IMR-90 (cell line): ENCODE measurements around the gene SP2. TPM values are rescaled to one million over a fixed set of nuclear protein-coding genes. Genes with fewer than 3 reads are reported as not detected.

Source experiments
- ATAC-seq: fragments of 200-7000 bp; cut with Tn5 transposase; 2 replicates; pipeline ENCODE4 v1.9.1; 2020; ENCODE audit warnings: low read depth, mild to moderate bottlenecking, moderate library complexity
- BruUV-seq: library from RNA; stranded (reverse); fragments of 400-500 nt; replicated peaks from 2 replicates; lab custom pipeline; 2021; lab: Mats Ljungman, UMichigan
- CTCF ChIA-PET: fragments of 300-600 bp; formaldehyde crosslinking; extraction: SDS; loops from one replicate; lab custom pipeline; 2021; ENCODE audit warnings: antibody characterized with exemption; lab: Yijun Ruan, JAX
- POLR2A ChIA-PET: fragments of 300-600 bp; sonication (Branson Sonifier 250); formaldehyde crosslinking; loops from one replicate; lab custom pipeline; 2022; ENCODE audit warnings: antibody characterized with exemption; ENCODE audit not compliant: unreplicated experiment; lab: Charles Lee
- DNase-seq: peaks from one replicate; pipeline ENCODE4 v3.0.0; 2013
- H2AFZ ChIP-seq: replicated peaks from 2 replicates; pipeline ENCODE3; 2013; ENCODE audit warnings: low read length, mild to moderate bottlenecking; ENCODE audit not compliant: poor library complexity
- H2AK5ac ChIP-seq: 2 replicates; pipeline ENCODE4 v1.6.1; 2013; ENCODE audit warnings: low read depth, low read length, inconsistent platforms
- H2AK9ac ChIP-seq: replicated peaks from 2 replicates; pipeline ENCODE3; 2013; ENCODE audit warnings: mild to moderate bottlenecking, low read depth, low read length, moderate library complexity; ENCODE audit not compliant: poor library complexity
- H2BK120ac ChIP-seq: 2 replicates; pipeline ENCODE4 v1.6.1; 2013; ENCODE audit warnings: low read depth, low read length, inconsistent platforms
- H2BK15ac ChIP-seq: 3 replicates; pipeline ENCODE4 v1.6.1; 2013; ENCODE audit warnings: low read depth, low read length, inconsistent platforms
- H2BK20ac ChIP-seq: 2 replicates; pipeline ENCODE4 v1.6.1; 2013; ENCODE audit warnings: low read depth, mild to moderate bottlenecking, inconsistent platforms, low read length, moderate library complexity
- H2BK5ac ChIP-seq: 2 replicates; pipeline ENCODE4 v1.6.1; 2013; ENCODE audit warnings: mild to moderate bottlenecking, low read depth, low read length, inconsistent platforms; ENCODE audit not compliant: poor library complexity, severe bottlenecking
- H3K14ac ChIP-seq: replicated peaks from 2 replicates; pipeline ENCODE4 v1.6.1; 2013; ENCODE audit warnings: low read depth, low read length, inconsistent platforms
- H3K18ac ChIP-seq: 2 replicates; pipeline ENCODE4 v1.6.1; 2013; ENCODE audit warnings: low read depth, low read length, control low read depth
- H3K23ac ChIP-seq: 2 replicates; pipeline ENCODE4 v1.6.1; 2013; ENCODE audit warnings: low read depth, low read length, inconsistent platforms
- H3K27ac ChIP-seq: 2 replicates; pipeline ENCODE4 v1.5.1; 2013; ENCODE audit warnings: mild to moderate bottlenecking, control low read depth, low read length; ENCODE audit not compliant: insufficient read depth
- H3K27me3 ChIP-seq: 2 replicates; pipeline ENCODE4 v1.6.1; 2013; ENCODE audit warnings: low read length; ENCODE audit not compliant: control insufficient read depth, insufficient read depth
- H3K36me3 ChIP-seq: 2 replicates; pipeline ENCODE4 v1.6.1; 2013; ENCODE audit warnings: low read length, mixed read lengths; ENCODE audit not compliant: control insufficient read depth, insufficient read depth
- H3K4ac ChIP-seq: 2 replicates; pipeline ENCODE4 v1.6.1; 2013; ENCODE audit warnings: low read depth, low read length, inconsistent platforms
- H3K4me1 ChIP-seq: 2 replicates; pipeline ENCODE4 v1.6.1; 2013; ENCODE audit warnings: low read length, mixed read lengths; ENCODE audit not compliant: control insufficient read depth, insufficient read depth
- H3K4me2 ChIP-seq: 2 replicates; pipeline ENCODE4 v1.6.1; 2013; ENCODE audit warnings: low read depth, mild to moderate bottlenecking, control low read depth, low read length, moderate library complexity
- H3K4me3 ChIP-seq: 2 replicates; pipeline ENCODE4 v1.5.1; 2013; ENCODE audit warnings: low read depth, mild to moderate bottlenecking, control low read depth, low read length, moderate library complexity; ENCODE audit not compliant: insufficient read depth
- H3K56ac ChIP-seq: 2 replicates; pipeline ENCODE4 v1.6.1; 2013; ENCODE audit warnings: low read length, inconsistent platforms; ENCODE audit not compliant: insufficient read depth; ENCODE audit errors: extremely low read depth
- H3K79me1 ChIP-seq, 2 experiments: 2 replicates each; pipeline ENCODE4 v1.6.1; 2013; ENCODE audit warnings: low read length in 2 of 2, inconsistent platforms in 1 of 2, low read depth in 1 of 2
- H3K9ac ChIP-seq: 2 replicates; pipeline ENCODE4 v1.6.1; 2013; ENCODE audit warnings: low read depth, low read length, control low read depth
- H3K9me1 ChIP-seq: 2 replicates; pipeline ENCODE4 v1.6.1; 2013; ENCODE audit warnings: low read length, inconsistent platforms; ENCODE audit not compliant: insufficient read depth
- H3K9me3 ChIP-seq: 2 replicates; pipeline ENCODE4 v1.6.1; 2013; ENCODE audit warnings: low read length; ENCODE audit not compliant: control insufficient read depth, insufficient read depth
- H4K20me1 ChIP-seq: 2 replicates; pipeline ENCODE4 v1.6.1; 2013; ENCODE audit warnings: low read length, inconsistent platforms; ENCODE audit not compliant: insufficient read depth
- H4K5ac ChIP-seq: 2 replicates; pipeline ENCODE4 v1.6.1; 2013; ENCODE audit warnings: mild to moderate bottlenecking, low read depth, low read length, control low read depth
- H4K8ac ChIP-seq, 2 experiments: 2 replicates each; pipeline ENCODE4 v1.6.1; 2013; ENCODE audit warnings: low read depth in 2 of 2, low read length in 2 of 2, control low read depth in 1 of 2, inconsistent platforms in 1 of 2
- H4K91ac ChIP-seq: 2 replicates; pipeline ENCODE4 v1.6.1; 2013; ENCODE audit warnings: low read depth, low read length, inconsistent platforms; ENCODE audit not compliant: insufficient read depth
- BHLHE40 ChIP-seq: fragments of 150-350 bp; IDR thresholded peaks from 2 replicates; pipeline ENCODE4 v1.6.1; 2016; ENCODE audit warnings: mild to moderate bottlenecking, low read depth, low read length
- MAZ ChIP-seq: IDR thresholded peaks from 2 replicates; pipeline ENCODE4 v1.6.1; 2012; ENCODE audit warnings: low read depth, mild to moderate bottlenecking, low read length, improper control_type of control experiment, moderate library complexity, borderline replicate concordance
- NFE2L2 ChIP-seq: fragments of 150-350 bp; IDR thresholded peaks from 2 replicates; pipeline ENCODE4 v1.6.1; 2016; ENCODE audit warnings: low read depth, mild to moderate bottlenecking, low read length
- RAD21 ChIP-seq: IDR thresholded peaks from 2 replicates; pipeline ENCODE4 v1.6.1; 2012; ENCODE audit warnings: low read length, improper control_type of control experiment
- RCOR1 ChIP-seq: IDR thresholded peaks from 2 replicates; pipeline ENCODE4 v1.6.1; 2012; ENCODE audit warnings: mild to moderate bottlenecking, low read length, improper control_type of control experiment; ENCODE audit not compliant: insufficient replicate concordance
- RFX5 ChIP-seq: IDR thresholded peaks from 2 replicates; pipeline ENCODE4 v1.8.0; 2012; ENCODE audit warnings: low read depth, mild to moderate bottlenecking, low read length, moderate library complexity
- WGBS, 2 experiments: methylation state at CpG; one replicate each; pipeline versions ENCODE4 v1.1.5 to v1.1.7; 2013; ENCODE audit warnings: missing lambda C conversion rate in 2 of 2; ENCODE audit not compliant: insufficient read length in 1 of 2; ENCODE audit errors: extremely low coverage in 2 of 2; 5-methylcytosine and 5-hydroxymethylcytosine counted together
- dilution Hi-C: fragments of 300-500 bp; cut with HindIII; formaldehyde crosslinking; loops from one replicate; pipeline ENCODE4 v1.14.3; 2018; ENCODE audit warnings: low sequenced_read_pairs; ENCODE audit not compliant: unreplicated experiment
- in situ Hi-C: fragments of 300-500 bp; cut with MboI; formaldehyde crosslinking; loops from 3 replicates; pipeline ENCODE4 v1.14.3; 2019; ENCODE audit warnings: low sequenced_read_pairs, inconsistent platforms, mixed read lengths
- intact Hi-C: fragments of 100-400 bp; cut with micrococcal nuclease; formaldehyde crosslinking; loops from 2 replicates; pipeline ENCODE4 v1.10.0; 2022
- polyA plus RNA-seq, 3 experiments: library from polyadenylated mRNA; depleted of rRNA; stranded (reverse); fragments of >200 nt; gene quantifications; 2 replicates each; pipeline ENCODE4 v1.2.3, GENCODE V29; 2012; ENCODE audit warnings: low replicate concordance in 1 of 3
- total RNA-seq: library from RNA; depleted of rRNA; stranded (reverse); fragments of >200 nt; gene quantifications from 2 replicates; pipeline ENCODE4 v1.2.3, GENCODE V29; 2012

The SP2 gene
- total and polyA plus RNA-seq, 2 of the 4 experiments (the other 2 are of a cell fraction) = 0.72 to 13.8 TPM

DNA sequence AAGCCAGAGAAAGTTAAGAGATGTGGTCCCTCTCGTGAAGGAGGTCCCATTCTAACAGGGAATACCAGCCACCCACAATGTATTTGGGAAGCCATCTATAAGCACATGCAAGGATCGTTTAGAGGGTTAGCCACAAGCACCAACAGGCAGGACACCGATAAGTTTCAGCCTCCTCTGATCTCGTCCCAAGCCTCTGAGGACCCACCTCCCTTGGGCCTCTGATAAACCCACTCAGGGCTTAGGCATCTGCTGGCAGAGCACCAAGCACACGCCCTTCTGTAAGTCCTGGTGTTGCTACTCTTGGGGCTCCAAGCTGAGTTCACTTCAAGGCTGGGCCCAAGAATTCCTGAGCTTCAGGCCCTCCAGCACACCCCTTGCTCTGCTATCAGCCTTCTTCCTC, 39.9 kb downstream of the SP2 start:
- Histone ChIP-seq H3K9me1 (peaks cover 21% of the 10 kb centered on the region), H2AK5ac (peak overlapping the region; percentile 56; the same call in 1 of the 2 replicates), H2AFZ (peak overlapping the region; percentile 64), H3K4me2 (0 out of 2 replicates have a peak overlapping the region, but pooled peaks have one; percentile 4), H3K56ac (no peak overlapping the region), H3K4me3 (no peak overlapping the region), H2BK5ac (peak overlapping the region; percentile 25), H3K14ac (peak overlapping the region; percentile 8; the same call in 1 of the 2 replicates), H2AK9ac (peak overlapping the region; percentile 6), H3K9ac (no peak overlapping the region), H3K4ac (peak overlapping the region; percentile 2; the same call in 1 of the 2 replicates), H3K18ac (no peak overlapping the region), H2BK20ac (no peak overlapping the region), H3K79me1 (peaks cover 3 to 21% of the 10 kb centered on the region in 2 experiments; a peak in 1 of 4 replicates), H4K5ac (no peak overlapping the region), H3K27me3 (no peaks in the 10 kb centered on the region), H2BK15ac (no peak overlapping the region), H3K27ac (no peak overlapping the region), H3K23ac (0 out of 2 replicates have a peak overlapping the region, but pooled peaks have one; percentile 20), H4K8ac (peak overlapping the region in 1 of 2 experiments; percentile 71; a peak in 1 of 4 replicates), H3K4me1 (peaks cover 4% of the 10 kb centered on the region; the same call in 1 of the 2 replicates), H4K91ac (peak overlapping the region; percentile 62), H3K9me3 (no peaks in the 10 kb centered on the region), H4K20me1 (no peaks in the 10 kb centered on the region), H3K36me3 (no peaks in the 10 kb centered on the region), H2BK120ac (0 out of 2 replicates have a peak overlapping the region, but pooled peaks have one; percentile 8)
- peak; percentile 85 for DNase-seq
- in situ Hi-C loops (no loop called here), dilution Hi-C loops (no loop called here), intact Hi-C loops (no loop called here)
- TF ChIP-seq RFX5 (no peak), RAD21 (no peak), NFE2L2 (no peak), RCOR1 (no peak), BHLHE40 (no peak), MAZ (no peak)
- no TSS peak for BruUV-seq
- peak; percentile 89 for ATAC-seq
- no CpG with 5 or more reads among the region's 5 CpGs for WGBS, 2 experiments
- ChIA-PET CTCF (interaction anchor here (1.1 kb wide), 1 partner anchor 11 kb away, joined by 4 read pairs; no protein-coding TSS in a partner anchor), POLR2A (no interaction called here)
